SH-SY5Y (cell line): ENCODE measurements around the gene PDZRN3.

Source experiments
- GATA2 ChIP-seq: IDR thresholded peaks from 2 replicates; pipeline ENCODE4 v1.6.1; 2011; ENCODE audit warnings: mild to moderate bottlenecking, low read depth, low read length
- GATA3 ChIP-seq: IDR thresholded peaks from 2 replicates; pipeline ENCODE4 v1.6.1; 2011; ENCODE audit warnings: low read depth, mild to moderate bottlenecking, low read length, moderate library complexity

- TF ChIP-seq GATA3, result no peak
- no peak for TF ChIP-seq GATA2
Observed at GRCh38 chr3:73618461-73618860, 6.3 kb downstream of the PDZRN3 start.
